Measurements from ENCODE around the gene APELA. TPM values are rescaled to one million over a fixed set of nuclear protein-coding genes. Genes with fewer than 3 reads are reported as not detected.

The APELA gene
- total and polyA plus RNA-seq, 2 of the 4 experiments (the other 2 are of a cell fraction), result not detected

DNA sequence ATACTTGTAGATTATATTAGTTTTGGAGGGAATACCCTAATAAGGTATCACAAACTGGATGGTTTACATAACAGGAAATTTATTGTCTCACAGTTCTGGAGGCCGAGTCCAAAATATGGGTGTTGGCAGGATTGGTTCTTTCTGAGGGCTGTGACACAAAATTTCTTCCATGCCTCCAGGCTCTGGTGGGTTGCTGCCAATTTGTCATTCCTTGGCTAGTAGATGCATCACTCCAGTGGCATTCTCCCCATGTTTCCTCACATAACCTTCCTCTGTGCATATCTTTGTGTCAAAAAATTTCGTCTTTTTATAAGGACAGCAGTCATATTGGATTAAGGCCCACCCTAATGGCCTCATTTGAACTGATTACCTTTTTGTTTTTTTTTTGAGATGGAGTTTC is 49.3 kb downstream of the APELA start:
- no peaks in the 10 kb centered on the region for H3K9me3 ChIP-seq (ENCODE audit: control insufficient read depth, insufficient read depth, low read length)
- H2BK120ac ChIP-seq (ENCODE audit: low read depth, low read length), result no peak overlapping the region
- H3K27me3 ChIP-seq (ENCODE audit: control insufficient read depth, insufficient read depth, low read length), result no peaks in the 10 kb centered on the region
- no peak overlapping the region for H2BK20ac ChIP-seq (ENCODE audit: low read depth, low read length)
- H3K4me1 ChIP-seq (ENCODE audit: control insufficient read depth, insufficient read depth, low read length), result no peaks in the 10 kb centered on the region
- no peak overlapping the region for H3K4me2 ChIP-seq (ENCODE audit: low read depth, low read length)
- no peak overlapping the region for H4K8ac ChIP-seq (ENCODE audit: low read depth in 2 of 2, low read length in 2 of 2)
- H2BK15ac ChIP-seq (ENCODE audit: low read depth, low read length), result no peak overlapping the region
- no peak overlapping the region for H2AFZ ChIP-seq (replicated peaks; ENCODE audit: low read length, poor library complexity)
- H2AK5ac ChIP-seq (ENCODE audit: low read depth, low read length), result no peak overlapping the region
- H3K4me3 ChIP-seq (ENCODE audit: insufficient read depth, low read depth, low read length), result no peak overlapping the region
- H3K56ac ChIP-seq (ENCODE audit: extremely low read depth, insufficient read depth, low read length), result no peak overlapping the region
- no peak overlapping the region for H2BK5ac ChIP-seq (ENCODE audit: low read depth, low read length, poor library complexity, severe bottlenecking)
- H3K27ac ChIP-seq (ENCODE audit: insufficient read depth, low read length), result no peak overlapping the region
- no TSS peak for BruUV-seq (replicated peaks)
- H4K20me1 ChIP-seq (ENCODE audit: insufficient read depth, low read length), result no peaks in the 10 kb centered on the region
- no peak overlapping the region for H3K14ac ChIP-seq (replicated peaks; ENCODE audit: low read depth, low read length)
- DNase-seq (no peak), ATAC-seq (ENCODE audit: low read depth) (no peak; the same call in 1 of the 2 replicates)
- no peak overlapping the region for H3K9ac ChIP-seq (ENCODE audit: low read depth, low read length)
- CTCF ChIA-PET, result interaction anchor here (0.6 kb wide), 1 partner anchor 1212 kb away, joined by 3 read pairs; no protein-coding TSS in a partner anchor
- no peaks in the 10 kb centered on the region for H3K79me1 ChIP-seq (ENCODE audit: low read depth in 1 of 2, low read length in 2 of 2)
- intact Hi-C loops (cut with micrococcal nuclease) (no loop called here), in situ Hi-C loops (cut with MboI; ENCODE audit: low sequenced_read_pairs) (no loop called here), dilution Hi-C loops (cut with HindIII; ENCODE audit: low sequenced_read_pairs, unreplicated experiment) (no loop called here)
- POLR2A ChIA-PET (ENCODE audit: unreplicated experiment), result no interaction called here
- no peaks in the 10 kb centered on the region for H3K9me1 ChIP-seq (ENCODE audit: insufficient read depth, low read length)
- H3K23ac ChIP-seq (ENCODE audit: low read depth, low read length), result no peak overlapping the region
- H4K5ac ChIP-seq (ENCODE audit: low read depth, low read length), result no peak overlapping the region
- TF ChIP-seq POLR2A (IDR thresholded peaks at IDR 0.05; ENCODE audit: low read depth, low read length), result no peak
- TF ChIP-seq, protein P1, sequence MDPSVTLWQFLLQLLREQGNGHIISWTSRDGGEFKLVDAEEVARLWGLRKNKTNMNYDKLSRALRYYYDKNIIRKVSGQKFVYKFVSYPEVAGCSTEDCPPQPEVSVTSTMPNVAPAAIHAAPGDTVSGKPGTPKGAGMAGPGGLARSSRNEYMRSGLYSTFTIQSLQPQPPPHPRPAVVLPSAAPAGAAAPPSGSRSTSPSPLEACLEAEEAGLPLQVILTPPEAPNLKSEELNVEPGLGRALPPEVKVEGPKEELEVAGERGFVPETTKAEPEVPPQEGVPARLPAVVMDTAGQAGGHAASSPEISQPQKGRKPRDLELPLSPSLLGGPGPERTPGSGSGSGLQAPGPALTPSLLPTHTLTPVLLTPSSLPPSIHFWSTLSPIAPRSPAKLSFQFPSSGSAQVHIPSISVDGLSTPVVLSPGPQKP (IDR thresholded peaks at IDR 0.05; ENCODE audit: borderline replicate concordance, low read depth, low read length), result no peak
- TF ChIP-seq NFE2L2 (IDR thresholded peaks at IDR 0.05; ENCODE audit: low read depth, low read length), result no peak
- TF ChIP-seq CHD1 (IDR thresholded peaks at IDR 0.05; ENCODE audit: low read depth, low read length), result no peak
- TF ChIP-seq, protein P2, sequence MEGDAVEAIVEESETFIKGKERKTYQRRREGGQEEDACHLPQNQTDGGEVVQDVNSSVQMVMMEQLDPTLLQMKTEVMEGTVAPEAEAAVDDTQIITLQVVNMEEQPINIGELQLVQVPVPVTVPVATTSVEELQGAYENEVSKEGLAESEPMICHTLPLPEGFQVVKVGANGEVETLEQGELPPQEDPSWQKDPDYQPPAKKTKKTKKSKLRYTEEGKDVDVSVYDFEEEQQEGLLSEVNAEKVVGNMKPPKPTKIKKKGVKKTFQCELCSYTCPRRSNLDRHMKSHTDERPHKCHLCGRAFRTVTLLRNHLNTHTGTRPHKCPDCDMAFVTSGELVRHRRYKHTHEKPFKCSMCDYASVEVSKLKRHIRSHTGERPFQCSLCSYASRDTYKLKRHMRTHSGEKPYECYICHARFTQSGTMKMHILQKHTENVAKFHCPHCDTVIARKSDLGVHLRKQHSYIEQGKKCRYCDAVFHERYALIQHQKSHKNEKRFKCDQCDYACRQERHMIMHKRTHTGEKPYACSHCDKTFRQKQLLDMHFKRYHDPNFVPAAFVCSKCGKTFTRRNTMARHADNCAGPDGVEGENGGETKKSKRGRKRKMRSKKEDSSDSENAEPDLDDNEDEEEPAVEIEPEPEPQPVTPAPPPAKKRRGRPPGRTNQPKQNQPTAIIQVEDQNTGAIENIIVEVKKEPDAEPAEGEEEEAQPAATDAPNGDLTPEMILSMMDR (conservative IDR thresholded peaks at IDR 0.05; ENCODE audit: low read depth, low read length), result no peak
- TF ChIP-seq FOS (IDR thresholded peaks at IDR 0.05; ENCODE audit: low read depth, low read length), result no peak
- TF ChIP-seq RFX5 (IDR thresholded peaks at IDR 0.05; ENCODE audit: low read depth, low read length), result no peak
- no peak for TF ChIP-seq SMC3 (IDR thresholded peaks at IDR 0.05; ENCODE audit: low read depth, low read length)
- TF ChIP-seq, protein P3, sequence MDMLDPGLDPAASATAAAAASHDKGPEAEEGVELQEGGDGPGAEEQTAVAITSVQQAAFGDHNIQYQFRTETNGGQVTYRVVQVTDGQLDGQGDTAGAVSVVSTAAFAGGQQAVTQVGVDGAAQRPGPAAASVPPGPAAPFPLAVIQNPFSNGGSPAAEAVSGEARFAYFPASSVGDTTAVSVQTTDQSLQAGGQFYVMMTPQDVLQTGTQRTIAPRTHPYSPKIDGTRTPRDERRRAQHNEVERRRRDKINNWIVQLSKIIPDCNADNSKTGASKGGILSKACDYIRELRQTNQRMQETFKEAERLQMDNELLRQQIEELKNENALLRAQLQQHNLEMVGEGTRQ (IDR thresholded peaks at IDR 0.05; ENCODE audit: low read depth, low read length), result no peak
- TF ChIP-seq RCOR1 (IDR thresholded peaks at IDR 0.05; ENCODE audit: insufficient replicate concordance, low read length), result no peak
- TF ChIP-seq MAFK (IDR thresholded peaks at IDR 0.05; ENCODE audit: low read depth, low read length), result no peak
- TF ChIP-seq BHLHE40 (IDR thresholded peaks at IDR 0.05; ENCODE audit: low read depth, low read length), result no peak
- TF ChIP-seq MXI1 (IDR thresholded peaks at IDR 0.05; ENCODE audit: borderline replicate concordance, low read depth, low read length), result no peak
- TF ChIP-seq CEBPB (IDR thresholded peaks at IDR 0.05; ENCODE audit: low read depth, low read length), result no peak
- no peak for TF ChIP-seq MAZ (IDR thresholded peaks at IDR 0.05; ENCODE audit: borderline replicate concordance, low read depth, low read length)
- H2AK9ac ChIP-seq (replicated peaks; ENCODE audit: low read depth, low read length, poor library complexity), result no peak overlapping the region
- no peak overlapping the region for H3K18ac ChIP-seq (ENCODE audit: low read depth, low read length)
- no peaks in the 10 kb centered on the region for H3K36me3 ChIP-seq (ENCODE audit: control insufficient read depth, insufficient read depth, low read length)
- WGBS, 2 experiments (ENCODE audit: extremely low coverage in 2 of 2, insufficient read length in 1 of 2), result no CpG with 5 or more reads among the region's 2 CpGs
- H3K4ac ChIP-seq (ENCODE audit: low read depth, low read length), result no peak overlapping the region
- H4K91ac ChIP-seq (ENCODE audit: insufficient read depth, low read depth, low read length), result no peak overlapping the region
